GM18517 (cell line): ENCODE data around the gene RBM47.

Source experiments
- ATAC-seq: cut with Tn5 transposase; IDR thresholded peaks from one replicate; pipeline ENCODE4 v1.9.1; 2021; ENCODE audit warnings: mild to moderate bottlenecking, moderate library complexity; ENCODE audit not compliant: unreplicated experiment

The RBM47 gene

GRCh38 chr4:40379248-40379647 is 250.4 kb downstream of the RBM47 start:
- ATAC-seq, result no peak

DNA sequence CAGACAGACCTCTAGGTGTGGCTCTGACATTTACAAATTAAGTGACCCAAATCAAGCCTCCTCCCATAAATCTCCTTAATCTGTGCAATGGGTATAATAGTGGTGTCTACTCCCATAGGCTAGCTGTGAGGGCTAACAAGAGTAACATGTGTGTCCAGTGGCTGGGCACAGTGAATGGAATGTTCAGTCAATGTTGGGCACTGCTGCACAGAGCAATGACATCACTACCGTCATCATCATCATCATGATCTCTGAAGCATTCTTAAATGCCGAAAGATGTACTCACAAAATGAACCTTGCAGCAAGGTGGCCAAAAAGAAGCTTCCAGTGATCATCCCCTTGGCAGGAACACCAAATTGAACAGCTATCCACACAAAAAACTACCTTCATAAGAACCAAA is 251.0 kb downstream of the RBM47 start:
- ATAC-seq, result no peak

DNA sequence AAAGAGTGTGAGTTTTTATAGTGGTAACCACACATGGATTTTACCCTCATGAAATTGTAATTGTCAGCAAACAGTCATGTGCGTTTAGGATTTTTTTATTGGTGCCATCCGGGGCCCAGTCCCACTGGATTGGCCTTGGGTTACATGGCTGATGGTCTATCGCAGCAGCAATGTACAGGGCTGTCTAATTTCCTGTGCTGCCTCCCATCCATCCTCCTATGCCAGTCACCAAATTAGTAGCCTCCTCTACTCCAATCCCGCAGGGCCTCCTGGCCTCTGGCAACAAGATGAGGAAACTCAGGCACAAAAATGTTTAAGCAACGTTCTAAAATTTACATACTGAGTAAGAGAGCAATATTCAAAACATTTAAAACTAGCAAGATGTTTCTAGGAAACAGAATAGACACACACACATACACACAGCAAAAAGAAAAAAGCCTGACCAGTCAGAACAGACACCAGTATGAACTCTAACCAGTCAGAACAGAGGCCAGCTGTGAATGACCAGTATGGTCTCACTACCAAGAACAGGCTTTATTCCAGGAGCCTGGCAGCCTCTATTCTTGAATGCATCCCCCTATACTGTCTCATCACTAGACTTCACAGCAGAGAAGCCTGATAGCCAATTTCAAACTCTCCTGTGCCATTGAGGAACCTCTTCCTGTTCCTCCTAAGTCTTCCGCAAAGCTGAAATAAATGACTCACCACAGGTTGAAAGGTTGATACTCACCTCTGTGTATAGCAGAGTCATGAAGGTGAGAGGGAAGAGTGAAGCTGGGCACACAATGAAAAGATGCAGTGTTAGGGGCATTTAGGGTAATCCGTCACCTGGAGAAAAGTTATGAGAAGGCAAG is 251.9 kb downstream of the RBM47 start:
- no peak for ATAC-seq

GRCh38 chr4:40375620-40376019 is 254.0 kb downstream of the RBM47 start:
- no peak for ATAC-seq

DNA sequence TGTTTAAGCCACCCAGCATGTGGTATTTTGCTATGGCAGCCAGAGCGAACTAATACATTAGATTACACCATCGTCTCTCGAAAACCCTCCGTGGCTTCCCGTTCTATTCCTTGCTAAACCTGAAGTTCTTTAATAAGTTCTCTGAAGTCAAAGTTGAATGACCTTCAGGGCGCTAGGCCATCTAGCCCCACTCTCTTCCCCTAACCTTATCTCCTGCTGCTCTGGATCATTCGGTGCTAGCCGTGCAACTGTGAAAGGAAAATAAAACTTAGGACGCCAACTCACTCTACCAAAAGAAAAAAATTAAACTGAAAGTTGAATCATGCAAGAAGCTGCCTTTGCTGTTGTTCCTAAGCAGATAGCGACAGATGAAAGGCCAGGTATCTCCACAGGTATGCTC is 254.6 kb downstream of the RBM47 start:
- no peak for ATAC-seq

- ATAC-seq, result no peak
Observed at GRCh38 chr4:40373636-40374035, 256.0 kb downstream of the RBM47 start.
